GM18858 (cell line): ENCODE measurements around the gene GRHL1.

ENCODE experiments used
- ATAC-seq: cut with Tn5 transposase; IDR thresholded peaks from one replicate; pipeline ENCODE4 v1.9.1; 2021; ENCODE audit not compliant: unreplicated experiment

GRHL1 gene

DNA sequence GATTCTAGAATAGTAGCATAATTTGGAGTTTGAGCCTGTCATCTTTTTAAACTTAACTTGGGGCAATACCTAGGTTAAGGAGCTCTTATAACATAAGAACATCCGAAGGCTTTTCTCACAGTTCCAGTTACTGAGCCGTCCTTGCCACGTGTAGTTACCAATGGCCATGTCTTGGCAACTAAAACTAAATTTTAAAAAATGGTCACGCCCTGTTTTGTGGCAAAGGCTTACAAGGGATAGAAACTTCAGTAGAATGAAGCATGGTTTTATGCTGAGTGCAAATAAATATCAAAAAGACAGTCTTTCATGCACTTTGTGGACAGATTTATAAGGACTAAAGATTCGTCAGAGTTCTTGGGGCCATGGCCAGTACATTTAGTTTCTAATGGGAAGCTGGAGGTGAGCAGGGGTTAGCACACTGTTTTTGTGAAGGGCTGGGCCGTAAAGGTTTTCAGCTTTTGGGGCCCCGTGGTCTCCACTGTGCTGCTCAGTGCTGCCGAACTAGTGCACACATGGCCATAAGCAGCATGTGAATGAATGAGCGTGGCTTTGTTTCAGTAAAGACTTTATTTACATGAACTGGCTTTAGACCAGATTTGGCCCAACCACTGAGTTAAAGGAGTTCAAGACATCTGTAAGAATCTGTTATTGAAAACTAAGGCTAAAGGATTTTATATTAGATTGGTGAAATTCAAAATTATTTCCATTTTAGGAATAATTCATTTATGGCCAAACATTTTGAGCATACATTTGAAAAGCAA lies 41.1 kb downstream of the GRHL1 start:
- no peak for ATAC-seq

DNA sequence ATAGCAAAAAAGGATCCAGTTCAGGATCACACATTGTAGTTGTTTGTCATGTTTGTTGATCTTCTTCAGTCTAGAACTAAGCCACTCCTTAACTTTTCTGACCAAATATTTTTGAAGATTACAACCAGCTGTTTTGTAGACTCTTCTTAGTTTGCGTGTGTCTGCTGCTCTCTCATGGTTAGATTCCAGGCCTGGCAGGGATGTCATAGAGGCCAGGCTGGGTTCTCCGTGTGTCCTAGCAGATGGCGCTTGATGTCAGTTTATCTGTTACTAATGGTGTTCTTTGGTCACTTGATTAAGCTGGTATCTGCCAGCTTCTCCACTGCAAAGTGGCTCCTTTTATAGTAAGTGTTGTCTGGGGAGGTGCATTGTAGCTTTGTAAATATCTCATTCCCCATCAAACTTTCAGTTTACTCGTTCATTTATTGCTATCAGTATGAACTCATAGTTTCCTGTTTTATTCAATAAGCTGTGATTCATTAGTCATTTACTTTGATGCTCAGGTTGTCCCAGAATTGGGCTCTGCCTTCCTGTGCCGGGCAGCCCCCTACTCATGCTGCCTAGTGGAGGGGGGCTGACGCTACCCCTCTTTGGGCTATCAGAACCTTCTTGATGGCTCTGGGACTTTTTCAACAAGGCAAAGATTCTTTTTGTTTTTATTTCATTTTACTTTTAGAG lies 42.1 kb downstream of the GRHL1 start:
- ATAC-seq, result no peak

DNA sequence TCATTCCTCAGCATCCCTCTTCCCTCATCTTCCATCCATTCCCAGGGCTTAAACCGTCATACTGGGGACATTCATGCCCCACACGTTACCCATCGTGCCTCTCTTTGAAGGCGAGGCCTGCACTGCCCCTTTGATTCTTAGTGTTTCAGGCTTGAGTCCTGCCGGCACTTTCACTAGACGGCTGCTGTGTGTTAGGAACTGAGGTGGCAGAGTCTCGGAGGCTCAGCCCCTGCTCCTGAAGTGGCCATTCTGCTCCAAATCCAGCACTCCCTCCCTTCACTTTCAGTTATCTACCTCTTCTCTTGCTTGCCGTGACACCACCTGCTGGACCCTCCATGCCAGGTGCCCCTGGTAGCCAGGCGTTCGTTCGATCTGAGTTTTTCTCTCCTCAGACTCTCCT lies 43.0 kb downstream of the GRHL1 start:
- no peak for ATAC-seq

DNA sequence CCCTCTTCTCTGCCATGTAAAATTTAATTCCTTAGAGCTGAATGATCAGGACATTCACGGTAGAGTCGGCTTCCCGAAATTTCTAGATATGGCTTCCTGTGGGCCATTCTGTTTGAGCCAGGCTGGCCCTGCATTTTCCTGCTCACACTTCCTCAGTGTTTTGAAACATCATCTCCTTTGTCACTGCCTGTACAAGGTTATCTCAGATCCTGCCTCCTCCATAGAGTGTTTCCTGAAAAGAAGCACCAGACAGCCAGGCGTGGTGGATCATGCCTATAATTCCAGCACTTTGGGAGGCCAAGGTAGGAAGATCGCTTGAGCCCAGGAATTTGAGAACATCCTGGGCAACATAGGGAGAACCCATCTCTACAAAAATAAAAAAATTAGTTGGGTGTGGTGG lies 43.6 kb downstream of the GRHL1 start:
- ATAC-seq, result no peak

GRCh38 chr2:9996321-9996720 lies 44.8 kb downstream of the GRHL1 start:
- ATAC-seq, result no peak

GRCh38 chr2:9997936-9998335 lies 46.4 kb downstream of the GRHL1 start:
- ATAC-seq, result no peak

GRCh38 chr2:9998916-9999654 lies 47.6 kb downstream of the GRHL1 start:
- no peak for ATAC-seq

DNA sequence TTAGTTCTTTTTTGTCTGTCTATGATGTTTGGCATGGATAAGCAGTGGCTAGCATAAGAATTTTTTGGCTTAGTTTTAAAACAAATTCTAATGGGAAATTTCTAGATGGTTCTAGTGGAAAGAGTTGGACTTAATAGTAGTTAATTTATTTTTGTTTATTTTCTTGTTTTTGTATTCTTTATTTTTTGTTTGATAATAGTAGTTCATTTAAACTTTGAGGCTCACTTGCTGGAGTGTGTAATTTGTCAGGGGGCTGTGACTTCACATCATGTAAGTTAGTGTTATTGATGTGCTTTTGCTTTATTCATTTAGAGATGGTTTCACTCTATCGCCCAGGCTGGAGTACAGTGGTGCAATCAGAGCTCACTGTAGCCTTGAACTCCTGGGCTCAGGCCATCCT lies 48.2 kb downstream of the GRHL1 start:
- no peak for ATAC-seq

- no peak for ATAC-seq
Observed at GRCh38 chr2:10000541-10000940, 49.0 kb downstream of the GRHL1 start.

DNA sequence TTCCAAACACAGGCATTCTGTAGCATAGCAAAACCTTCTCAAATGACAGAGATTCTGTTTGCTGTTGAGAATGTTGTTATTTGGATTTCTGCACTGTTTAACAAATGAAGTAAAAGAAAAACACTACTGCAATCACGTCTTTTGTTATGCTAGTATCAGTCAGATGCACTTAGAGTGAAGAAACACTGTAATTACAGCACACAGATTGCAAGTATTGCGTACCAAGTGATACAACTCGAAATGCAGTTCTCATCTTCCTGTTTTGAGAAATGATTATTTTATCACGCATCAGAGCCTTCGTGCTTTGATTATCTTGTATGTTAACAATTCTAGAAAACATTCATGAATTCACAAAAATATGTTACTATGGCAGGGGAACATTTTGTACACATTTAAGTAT lies 50.1 kb downstream of the GRHL1 start:
- no peak for ATAC-seq

GRCh38 chr2:10002109-10002508 lies 50.6 kb downstream of the GRHL1 start:
- ATAC-seq, result no peak

GRCh38 chr2:10002681-10003080 lies 51.2 kb downstream of the GRHL1 start:
- ATAC-seq, result no peak

DNA sequence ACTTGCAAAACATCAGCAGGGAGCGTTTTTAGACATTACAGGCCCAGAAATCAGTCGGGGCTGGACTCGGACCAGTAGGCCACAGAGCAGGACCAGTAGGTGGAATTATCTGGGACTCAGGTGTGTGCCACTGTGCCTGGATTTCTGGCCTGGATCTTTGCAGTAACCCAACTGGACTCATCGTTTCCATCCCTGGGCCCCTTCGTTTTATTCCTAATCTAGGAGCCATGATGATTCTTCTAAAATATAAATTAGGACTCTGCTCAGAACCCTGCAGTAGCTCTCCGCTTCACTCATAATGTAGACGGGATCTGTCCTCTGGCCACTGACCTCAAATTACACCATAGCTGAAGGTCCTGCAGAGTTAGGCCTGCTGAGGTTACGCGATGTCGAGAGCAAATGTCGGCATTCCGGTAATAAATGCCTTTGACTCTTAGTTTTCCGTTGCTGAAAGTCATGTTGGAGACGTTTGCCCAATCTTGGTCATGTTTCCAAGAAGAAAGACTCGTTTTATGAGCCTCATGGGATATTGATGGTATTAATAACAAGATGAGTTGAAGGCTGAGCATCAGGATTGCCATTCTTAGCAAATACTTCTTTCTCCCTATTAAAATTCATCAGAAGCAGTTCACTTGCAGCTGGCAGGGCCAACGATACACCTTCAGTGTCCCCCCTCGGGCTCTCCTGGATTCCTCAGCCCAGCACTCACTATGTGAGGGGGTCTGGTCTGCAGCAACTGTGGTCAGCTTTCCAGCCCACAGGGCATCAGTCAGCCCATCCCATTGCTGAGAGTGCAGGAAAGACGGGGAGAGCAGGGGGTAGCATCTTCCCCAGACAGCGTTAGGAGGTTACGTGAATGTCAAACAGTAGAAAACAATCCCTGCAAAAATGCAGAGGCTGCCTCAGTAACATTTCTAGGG lies 52.0 kb downstream of the GRHL1 start:
- ATAC-seq, result no peak

GRCh38 chr2:10004401-10004800 lies 52.9 kb downstream of the GRHL1 start:
- no peak for ATAC-seq

GRCh38 chr2:10004836-10005235 lies 53.3 kb downstream of the GRHL1 start:
- no peak for ATAC-seq

GRCh38 chr2:10005461-10006235 lies 54.2 kb downstream of the GRHL1 start:
- no peak for ATAC-seq

GRCh38 chr2:10006236-10007161 lies 55.0 kb downstream of the GRHL1 start:
- no peak for ATAC-seq

GRCh38 chr2:10007435-10007834 lies 55.9 kb downstream of the GRHL1 start:
- ATAC-seq, result no peak
